ENCODE measurements around the gene ENG. TPM values are rescaled to one million over a fixed set of nuclear protein-coding genes. Genes with fewer than 3 reads are reported as not detected.

ENG gene
- total RNA-seq, 1 experiment from 2014 or later, result not detected

DNA sequence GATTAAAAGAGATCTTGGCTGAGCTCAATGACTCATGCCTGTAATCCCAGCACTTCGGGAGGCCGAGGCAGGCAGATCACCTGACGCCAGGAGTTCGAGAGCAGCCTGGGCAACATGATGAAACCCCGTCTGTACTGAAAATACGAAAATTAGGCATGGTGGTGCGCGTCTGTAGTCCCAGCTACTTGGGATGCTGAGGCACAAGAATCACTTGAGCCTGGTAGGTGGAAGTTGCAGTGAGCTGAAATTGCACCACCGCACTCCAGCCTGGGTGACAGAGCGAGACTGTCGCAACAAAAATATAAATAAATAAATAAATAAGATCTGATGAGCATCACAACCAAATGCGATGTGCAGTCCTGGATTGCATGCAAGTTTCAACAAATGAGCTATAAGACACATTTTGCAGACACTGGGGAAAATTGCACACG lies 8.7 kb upstream of the ENG start:
- H2AFZ ChIP-seq (ENCODE audit: low read length), result no peak overlapping the region
- no peak overlapping the region for H3K4me2 ChIP-seq (ENCODE audit: low read depth, low read length, poor library complexity, severe bottlenecking)
- H3K27me3 ChIP-seq (ENCODE audit: low read length), result no peaks in the 10 kb centered on the region
- no peaks in the 10 kb centered on the region for H3K4me1 ChIP-seq (ENCODE audit: low read length)
- no peak overlapping the region for H3K9ac ChIP-seq (ENCODE audit: low read length)
- no peak overlapping the region for H3K4me3 ChIP-seq (ENCODE audit: low read length)
- H3K9me3 ChIP-seq (ENCODE audit: low read length), result no peaks in the 10 kb centered on the region
- no peaks in the 10 kb centered on the region for H3K9me2 ChIP-seq (replicated peaks; ENCODE audit: insufficient read depth, low read length)
- H3K27ac ChIP-seq (ENCODE audit: low read length), result no peak overlapping the region
- no peaks in the 10 kb centered on the region for H4K20me1 ChIP-seq (ENCODE audit: insufficient read depth, low read depth, low read length)
- H3K36me3 ChIP-seq (ENCODE audit: insufficient read depth, low read length), result no peaks in the 10 kb centered on the region
- no peak for DNase-seq
- no peaks in the 10 kb centered on the region for H3K79me2 ChIP-seq (ENCODE audit: low read length)

DNA sequence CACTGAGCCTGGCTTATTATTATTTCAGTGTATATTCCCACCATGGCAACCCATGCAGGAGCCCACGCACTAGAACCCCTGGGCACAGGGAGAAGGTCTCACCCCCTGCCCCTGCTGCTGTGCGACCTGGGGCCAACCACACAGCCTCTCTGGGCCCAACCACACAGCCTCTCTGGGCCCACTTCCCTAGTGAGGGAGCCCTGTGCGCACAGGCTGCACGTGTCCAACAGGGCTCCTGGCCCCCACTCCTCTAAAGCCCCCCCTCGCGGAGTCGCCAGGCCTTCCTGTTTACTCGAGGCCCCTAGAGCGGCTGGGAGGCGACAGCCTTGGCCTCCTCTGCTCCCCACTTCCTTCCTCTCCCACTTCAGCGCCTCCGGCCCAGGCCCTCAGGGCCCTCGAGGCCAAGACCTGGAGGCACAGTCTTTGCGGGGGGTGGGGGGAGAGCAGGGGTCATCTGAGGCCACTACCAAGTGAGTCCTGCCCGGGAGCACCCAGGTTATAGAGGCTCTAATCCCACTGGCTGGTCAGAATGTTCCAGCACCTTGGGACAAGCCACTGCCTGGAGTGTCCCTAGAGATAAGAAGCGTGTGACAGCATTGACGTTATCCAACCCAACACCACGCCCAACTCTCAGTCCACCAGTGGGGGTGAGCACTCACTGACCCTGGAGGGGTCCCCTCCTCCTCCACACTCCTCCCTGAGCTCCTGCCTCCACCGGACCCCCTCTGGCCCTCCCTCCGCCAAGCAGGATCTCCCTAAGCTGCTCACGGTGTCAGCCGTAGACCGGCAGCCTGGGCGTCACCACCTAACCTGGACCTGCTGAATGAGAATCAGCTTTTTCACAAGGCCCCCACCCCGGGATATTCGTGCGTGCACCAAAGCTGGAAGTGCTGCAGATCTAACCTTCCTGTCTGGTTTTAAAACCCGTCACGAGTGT lies 7.9 kb upstream of the ENG start:
- Histone ChIP-seq H3K4me2 (ENCODE audit: low read depth, low read length, poor library complexity, severe bottlenecking) (no peak overlapping the region), H3K9me3 (ENCODE audit: low read length) (no peaks in the 10 kb centered on the region), H3K27me3 (ENCODE audit: low read length) (no peaks in the 10 kb centered on the region), H4K20me1 (ENCODE audit: insufficient read depth, low read depth, low read length) (no peaks in the 10 kb centered on the region), H2AFZ (ENCODE audit: low read length) (no peak overlapping the region), H3K36me3 (ENCODE audit: insufficient read depth, low read length) (no peaks in the 10 kb centered on the region), H3K9me2 (replicated peaks; ENCODE audit: insufficient read depth, low read length) (no peaks in the 10 kb centered on the region), H3K27ac (ENCODE audit: low read length) (no peak overlapping the region), H3K9ac (ENCODE audit: low read length) (no peak overlapping the region), H3K4me3 (ENCODE audit: low read length) (no peak overlapping the region), H3K4me1 (ENCODE audit: low read length) (no peaks in the 10 kb centered on the region), H3K79me2 (ENCODE audit: low read length) (no peaks in the 10 kb centered on the region)
- DNase-seq, result no peak

DNA sequence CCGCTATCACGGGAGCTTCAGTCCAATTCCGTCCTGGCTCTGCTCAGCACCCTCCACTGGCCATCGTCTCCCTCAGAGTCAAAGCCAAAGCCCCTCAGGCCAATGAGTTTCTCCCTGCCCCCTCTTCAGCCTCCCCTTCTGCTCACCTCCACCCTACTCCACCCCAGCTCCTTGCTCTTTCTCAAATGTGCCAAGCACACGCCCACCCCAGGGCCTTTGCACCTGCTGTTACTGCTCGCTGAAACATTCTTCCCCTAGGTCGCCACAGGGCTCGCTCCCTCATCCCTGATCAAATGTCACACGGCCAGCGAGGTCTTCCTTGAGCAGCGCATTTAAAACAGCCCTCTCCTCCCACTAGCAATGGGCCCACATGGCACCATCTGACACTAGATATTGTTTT lies 6.3 kb upstream of the ENG start:
- H3K9ac ChIP-seq (ENCODE audit: low read length), result no peak overlapping the region
- H3K9me3 ChIP-seq (ENCODE audit: low read length), result no peaks in the 10 kb centered on the region
- H2AFZ ChIP-seq (ENCODE audit: low read length), result no peak overlapping the region
- H3K79me2 ChIP-seq (ENCODE audit: low read length), result no peaks in the 10 kb centered on the region
- H3K4me2 ChIP-seq (ENCODE audit: low read depth, low read length, poor library complexity, severe bottlenecking), result no peak overlapping the region
- no peak overlapping the region for H3K4me3 ChIP-seq (ENCODE audit: low read length)
- H3K4me1 ChIP-seq (ENCODE audit: low read length), result no peaks in the 10 kb centered on the region
- no peaks in the 10 kb centered on the region for H4K20me1 ChIP-seq (ENCODE audit: insufficient read depth, low read depth, low read length)
- no peaks in the 10 kb centered on the region for H3K27me3 ChIP-seq (ENCODE audit: low read length)
- no peaks in the 10 kb centered on the region for H3K9me2 ChIP-seq (replicated peaks; ENCODE audit: insufficient read depth, low read length)
- no peaks in the 10 kb centered on the region for H3K36me3 ChIP-seq (ENCODE audit: insufficient read depth, low read length)
- no peak overlapping the region for H3K27ac ChIP-seq (ENCODE audit: low read length)
- no peak for DNase-seq

DNA sequence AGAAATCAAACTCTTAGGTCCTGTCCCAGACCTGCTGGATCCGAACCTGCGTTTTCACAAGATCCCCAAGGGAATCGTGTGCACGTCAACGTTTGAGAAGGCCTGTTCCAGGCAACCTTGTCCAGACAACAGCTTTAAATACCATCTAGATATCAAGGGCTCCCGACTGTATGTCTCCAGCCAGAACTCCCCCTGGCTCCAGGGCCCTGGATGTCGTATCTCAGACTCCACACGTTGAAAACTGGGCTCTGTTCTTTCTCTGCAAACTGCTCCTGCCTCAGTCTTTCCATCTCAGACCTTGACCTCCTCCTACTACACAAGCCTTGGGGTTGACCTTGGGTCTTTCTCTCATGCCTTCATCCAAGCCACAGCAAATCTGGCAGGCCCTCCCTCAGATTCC lies 5.8 kb upstream of the ENG start:
- Histone ChIP-seq H3K4me3 (ENCODE audit: low read length) (no peak overlapping the region), H3K4me2 (ENCODE audit: low read depth, low read length, poor library complexity, severe bottlenecking) (no peak overlapping the region), H3K9me3 (ENCODE audit: low read length) (no peaks in the 10 kb centered on the region), H2AFZ (ENCODE audit: low read length) (no peak overlapping the region), H3K79me2 (ENCODE audit: low read length) (no peaks in the 10 kb centered on the region), H4K20me1 (ENCODE audit: insufficient read depth, low read depth, low read length) (no peaks in the 10 kb centered on the region), H3K4me1 (ENCODE audit: low read length) (no peaks in the 10 kb centered on the region), H3K27me3 (ENCODE audit: low read length) (no peaks in the 10 kb centered on the region), H3K27ac (ENCODE audit: low read length) (no peak overlapping the region), H3K9me2 (replicated peaks; ENCODE audit: insufficient read depth, low read length) (no peaks in the 10 kb centered on the region), H3K9ac (ENCODE audit: low read length) (no peak overlapping the region), H3K36me3 (ENCODE audit: insufficient read depth, low read length) (no peaks in the 10 kb centered on the region)
- no peak for DNase-seq

DNA sequence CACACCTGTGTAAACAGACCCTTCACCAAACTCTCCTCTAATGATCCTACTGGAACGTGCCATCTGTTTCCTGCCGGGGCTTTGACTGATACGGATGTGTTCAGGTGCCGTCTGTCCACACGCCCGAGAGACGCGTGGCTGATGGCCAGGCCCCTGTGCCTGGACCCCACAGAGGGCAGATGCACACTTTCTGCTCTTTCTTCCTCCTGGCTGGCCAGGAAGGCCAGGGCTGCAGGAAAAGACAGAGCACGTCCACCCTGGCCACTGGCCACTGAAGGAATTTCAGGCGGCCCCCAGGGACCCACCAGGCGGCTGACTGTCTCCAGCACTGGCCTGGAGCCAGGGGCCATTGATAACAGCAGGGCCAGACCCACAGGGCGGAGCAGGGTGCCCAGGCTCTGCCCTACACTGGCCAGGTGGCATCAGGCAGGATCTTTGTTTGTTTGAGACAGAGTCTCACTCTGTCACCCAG lies 3.6 kb upstream of the ENG start:
- no peak for DNase-seq
- Histone ChIP-seq H3K27ac (ENCODE audit: low read length) (no peak overlapping the region), H2AFZ (ENCODE audit: low read length) (no peak overlapping the region), H3K4me1 (ENCODE audit: low read length) (no peaks in the 10 kb centered on the region), H3K36me3 (ENCODE audit: insufficient read depth, low read length) (no peaks in the 10 kb centered on the region), H3K79me2 (ENCODE audit: low read length) (no peaks in the 10 kb centered on the region), H3K9me2 (replicated peaks; ENCODE audit: insufficient read depth, low read length) (no peaks in the 10 kb centered on the region), H3K4me3 (ENCODE audit: low read length) (no peak overlapping the region), H3K9ac (ENCODE audit: low read length) (no peak overlapping the region), H3K4me2 (ENCODE audit: low read depth, low read length, poor library complexity, severe bottlenecking) (no peak overlapping the region), H3K27me3 (ENCODE audit: low read length) (no peaks in the 10 kb centered on the region), H3K9me3 (ENCODE audit: low read length) (no peaks in the 10 kb centered on the region), H4K20me1 (ENCODE audit: insufficient read depth, low read depth, low read length) (no peaks in the 10 kb centered on the region)

DNA sequence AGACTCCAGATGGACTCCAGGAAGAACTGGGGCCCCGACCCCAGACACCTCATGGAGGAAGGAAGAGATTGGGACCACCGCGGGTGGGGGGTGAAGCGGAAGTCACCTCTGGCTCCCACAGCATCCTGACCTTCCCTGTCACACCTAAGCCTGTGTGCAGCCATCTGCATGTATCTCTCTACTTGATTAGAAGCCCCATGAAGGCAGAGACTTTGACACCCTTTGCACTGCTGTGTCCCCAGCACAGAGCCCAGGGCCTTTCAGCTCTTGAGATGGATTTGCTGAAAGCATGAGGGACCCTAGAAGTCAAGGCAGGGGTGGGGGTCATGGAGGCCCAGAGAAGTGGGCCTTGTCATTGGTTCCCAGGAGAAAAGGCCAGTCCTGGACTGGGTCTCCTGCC lies 2.8 kb upstream of the ENG start:
- Histone ChIP-seq H4K20me1 (ENCODE audit: insufficient read depth, low read depth, low read length) (no peaks in the 10 kb centered on the region), H3K4me1 (ENCODE audit: low read length) (no peaks in the 10 kb centered on the region), H3K27me3 (ENCODE audit: low read length) (no peaks in the 10 kb centered on the region), H3K79me2 (ENCODE audit: low read length) (no peaks in the 10 kb centered on the region), H3K4me3 (ENCODE audit: low read length) (no peak overlapping the region), H3K9ac (ENCODE audit: low read length) (no peak overlapping the region), H3K9me3 (ENCODE audit: low read length) (no peaks in the 10 kb centered on the region), H2AFZ (ENCODE audit: low read length) (no peak overlapping the region), H3K36me3 (ENCODE audit: insufficient read depth, low read length) (no peaks in the 10 kb centered on the region), H3K9me2 (replicated peaks; ENCODE audit: insufficient read depth, low read length) (no peaks in the 10 kb centered on the region), H3K27ac (ENCODE audit: low read length) (no peak overlapping the region), H3K4me2 (ENCODE audit: low read depth, low read length, poor library complexity, severe bottlenecking) (no peak overlapping the region)
- no peak for DNase-seq

DNA sequence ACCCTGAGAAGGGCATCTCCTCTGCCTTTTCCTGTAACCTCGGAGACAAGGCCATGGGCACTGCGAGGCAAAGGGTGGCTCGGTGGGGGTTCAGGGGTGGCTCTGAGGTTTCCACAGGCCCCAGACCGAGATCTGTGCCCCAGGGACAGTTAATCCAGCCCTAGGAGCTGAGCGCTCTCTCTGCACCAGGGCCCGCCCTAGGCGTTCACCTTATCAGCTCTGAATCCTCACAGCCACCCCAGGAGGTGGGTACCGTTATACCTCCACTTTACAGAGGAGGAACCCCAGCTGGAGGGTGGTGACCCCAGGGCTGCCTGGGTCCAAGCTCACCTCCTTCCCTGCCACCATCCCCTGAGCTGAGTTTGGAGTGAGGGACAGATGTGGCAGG lies 2.3 kb upstream of the ENG start:
- Histone ChIP-seq H3K4me1 (ENCODE audit: low read length) (no peaks in the 10 kb centered on the region), H3K4me2 (ENCODE audit: low read depth, low read length, poor library complexity, severe bottlenecking) (no peak overlapping the region), H4K20me1 (ENCODE audit: insufficient read depth, low read depth, low read length) (no peaks in the 10 kb centered on the region), H3K79me2 (ENCODE audit: low read length) (no peaks in the 10 kb centered on the region), H3K27ac (ENCODE audit: low read length) (no peak overlapping the region), H3K4me3 (ENCODE audit: low read length) (no peak overlapping the region), H3K36me3 (ENCODE audit: insufficient read depth, low read length) (no peaks in the 10 kb centered on the region), H3K9me2 (replicated peaks; ENCODE audit: insufficient read depth, low read length) (no peaks in the 10 kb centered on the region), H3K27me3 (ENCODE audit: low read length) (no peaks in the 10 kb centered on the region), H2AFZ (ENCODE audit: low read length) (no peak overlapping the region), H3K9ac (ENCODE audit: low read length) (no peak overlapping the region), H3K9me3 (ENCODE audit: low read length) (no peaks in the 10 kb centered on the region)
- no peak for DNase-seq

DNA sequence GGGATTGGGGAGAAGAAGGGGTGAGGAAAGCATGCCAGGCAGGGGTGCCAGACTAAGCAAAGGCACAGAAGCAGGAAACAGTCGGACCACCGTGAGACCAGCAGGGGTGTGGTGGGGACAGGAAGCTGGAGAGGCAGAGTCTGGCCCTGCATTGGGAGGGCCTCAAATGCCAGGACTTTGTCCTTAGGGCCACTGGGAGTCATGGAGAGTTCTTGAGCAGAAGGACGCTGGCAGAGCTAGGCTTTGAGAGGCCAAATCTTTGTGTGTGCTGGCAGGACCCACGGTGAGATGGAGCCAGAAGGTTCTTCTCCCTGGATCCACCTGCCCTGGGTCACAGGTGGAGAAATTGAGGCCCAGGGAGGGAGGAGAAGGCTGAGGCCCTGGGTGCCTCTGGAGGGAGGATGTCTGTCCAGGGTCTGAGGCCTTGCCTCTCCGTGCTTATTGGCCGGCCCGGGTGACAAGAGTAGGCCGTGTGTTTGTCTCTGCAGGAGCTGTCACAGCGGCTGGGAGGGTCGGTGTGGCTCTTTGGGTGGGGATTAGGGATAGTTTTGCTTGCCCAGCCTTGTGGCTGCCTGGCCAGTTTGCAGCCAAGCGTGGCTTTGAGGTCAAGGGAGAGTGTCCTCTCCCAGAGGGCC lies 1.8 kb upstream of the ENG start:
- H3K4me1 ChIP-seq (ENCODE audit: low read length), result no peaks in the 10 kb centered on the region

More for the DNA sequence above, 1.8 kb upstream of the ENG start:
- Histone ChIP-seq H3K9me3 (ENCODE audit: low read length) (no peaks in the 10 kb centered on the region), H3K36me3 (ENCODE audit: insufficient read depth, low read length) (no peaks in the 10 kb centered on the region), H2AFZ (ENCODE audit: low read length) (no peak overlapping the region), H3K9ac (ENCODE audit: low read length) (no peak overlapping the region), H3K27ac (ENCODE audit: low read length) (no peak overlapping the region), H3K9me2 (replicated peaks; ENCODE audit: insufficient read depth, low read length) (no peaks in the 10 kb centered on the region), H4K20me1 (ENCODE audit: insufficient read depth, low read depth, low read length) (no peaks in the 10 kb centered on the region), H3K4me2 (ENCODE audit: low read depth, low read length, poor library complexity, severe bottlenecking) (no peak overlapping the region), H3K27me3 (ENCODE audit: low read length) (no peaks in the 10 kb centered on the region), H3K79me2 (ENCODE audit: low read length) (no peaks in the 10 kb centered on the region), H3K4me3 (ENCODE audit: low read length) (no peak overlapping the region)
- no peak for DNase-seq
